Right hindlimb (tissue), 1 donor: ENCODE measurements around the gene LORICRIN.
A peak's percentile ranks its signal among the peaks of the same experiment; 100 is the strongest.

Experiments
- DNase-seq: peaks from one replicate; pipeline ENCODE4 v3.0.0-alpha.2; 2018

LORICRIN gene

GRCh38 chr1:153251087-153251486, 8.4 kb upstream of the LORICRIN start:
- DNase-seq, result no peak

- DNase-seq, result no peak
These were observed 7.9 kb upstream of the LORICRIN start for GRCh38 chr1:153251562-153251961.

GRCh38 chr1:153251988-153252387, 7.5 kb upstream of the LORICRIN start:
- no peak for DNase-seq

GRCh38 chr1:153253076-153253475, 6.4 kb upstream of the LORICRIN start:
- no peak for DNase-seq

GRCh38 chr1:153253693-153254092, 5.8 kb upstream of the LORICRIN start:
- no peak for DNase-seq

- peak; percentile 26 for DNase-seq
These were observed 1.2 kb downstream of the LORICRIN start for GRCh38 chr1:153260585-153261280.

GRCh38 chr1:153261281-153262069, 2.0 kb downstream of the LORICRIN start:
- peak; percentile 64 for DNase-seq

GRCh38 chr1:153262070-153262366, 2.5 kb downstream of the LORICRIN start:
- no peak for DNase-seq

- DNase-seq, result no peak
These were observed 3.1 kb downstream of the LORICRIN start for GRCh38 chr1:153262462-153263157.

GRCh38 chr1:153265457-153265856, 6.0 kb downstream of the LORICRIN start:
- DNase-seq, result no peak

GRCh38 chr1:153271711-153272110, 12.2 kb downstream of the LORICRIN start:
- no peak for DNase-seq

- no peak for DNase-seq
These were observed 12.7 kb downstream of the LORICRIN start for GRCh38 chr1:153272186-153272585.

- DNase-seq, result no peak
These were observed 18.4 kb downstream of the LORICRIN start for GRCh38 chr1:153277852-153278251.

- DNase-seq, result no peak
These were observed 29.3 kb downstream of the LORICRIN start for GRCh38 chr1:153288634-153289275.

GRCh38 chr1:153291514-153291913, 32.0 kb downstream of the LORICRIN start:
- no peak for DNase-seq

GRCh38 chr1:153292185-153292584, 32.7 kb downstream of the LORICRIN start:
- DNase-seq, result no peak

GRCh38 chr1:153292740-153293479, 33.4 kb downstream of the LORICRIN start:
- no peak for DNase-seq

- DNase-seq, result no peak
These were observed 33.9 kb downstream of the LORICRIN start for GRCh38 chr1:153293480-153293775.

- no peak for DNase-seq
These were observed 34.4 kb downstream of the LORICRIN start for GRCh38 chr1:153293851-153294250.

- no peak for DNase-seq
These were observed 42.8 kb downstream of the LORICRIN start for GRCh38 chr1:153302308-153302707.

- DNase-seq, result no peak
These were observed 46.2 kb downstream of the LORICRIN start for GRCh38 chr1:153305682-153306081.

GRCh38 chr1:153306303-153307220, 47.1 kb downstream of the LORICRIN start:
- no peak for DNase-seq
